Vagina (tissue), 2 donors: ENCODE measurements around the gene NUDT16L1. TPM values are rescaled to one million over a fixed set of nuclear protein-coding genes. Genes with fewer than 3 reads are reported as not detected.

Source experiments
- DNase-seq, 2 donors: peaks; one replicate each; pipeline ENCODE4 v3.0.0-alpha.2; 2017; ENCODE audit errors: extremely low spot score in 2 of 2
- H3K27ac ChIP-seq: fragments of 200-600 bp; sonication (generic); one replicate; pipeline ENCODE4 v1.5.1; 2019
- H3K27me3 ChIP-seq: fragments of 200-600 bp; sonication (generic); one replicate; pipeline ENCODE4 v1.5.1; 2019
- H3K36me3 ChIP-seq, 2 donors: fragments of 200-600 bp; sonication (generic); one replicate each; pipeline ENCODE4 v1.5.1; 2017 to 2019
- H3K4me1 ChIP-seq: fragments of 200-600 bp; sonication (generic); one replicate; pipeline ENCODE4 v1.5.1; 2019
- H3K4me3 ChIP-seq, 2 donors: fragments of 200-600 bp; sonication (generic); 1 replicate in 1 of 2; 2 replicates in 1 of 2; pipeline ENCODE4 v1.5.1; 2016 to 2019
- H3K9me3 ChIP-seq: fragments of 200-600 bp; sonication (generic); one replicate; pipeline ENCODE4 v1.5.1; 2019
- POLR2A ChIP-seq, 2 donors: fragments of 450-650 bp; IDR thresholded peaks; one replicate each; pipeline ENCODE4 v1.6.1; 2017; ENCODE audit warnings: antibody characterized with exemption in 2 of 2, mild to moderate bottlenecking in 2 of 2, moderate library complexity in 2 of 2
- POLR2AphosphoS5 ChIP-seq, 2 donors: sonication (generic); formaldehyde crosslinking; IDR thresholded peaks; one replicate each; pipeline ENCODE4 v1.9.0; 2017; ENCODE audit warnings: antibody characterized with exemption in 2 of 2, mild to moderate bottlenecking in 2 of 2, low read depth in 1 of 2; ENCODE audit not compliant: insufficient read depth in 1 of 2
- intact Hi-C: fragments of 100-400 bp; cut with DNase I; formaldehyde crosslinking; loops from one replicate; pipeline ENCODE4 v1.15.1; 2023
- total RNA-seq: library from RNA; depleted of rRNA; stranded (reverse); fragments of >200 nt; gene quantifications from one replicate; pipeline ENCODE4 v1.2.3, GENCODE V29; 2016
- TF ChIP-seq, protein P1 (sequence below), 3 experiments: fragments of 450-650 bp in 2 of 3; fragments of 200-600 bp in 1 of 3; sonication (generic) in 1 of 3; IDR thresholded peaks; one replicate each; pipeline ENCODE4 v1.5.1; 2017 to 2019; ENCODE audit warnings: antibody characterized with exemption in 3 of 3, mild to moderate bottlenecking in 2 of 3, moderate library complexity in 2 of 3

Gene NUDT16L1
- total RNA-seq, 1 donor from 2014 or later = 28.5 TPM

DNA sequence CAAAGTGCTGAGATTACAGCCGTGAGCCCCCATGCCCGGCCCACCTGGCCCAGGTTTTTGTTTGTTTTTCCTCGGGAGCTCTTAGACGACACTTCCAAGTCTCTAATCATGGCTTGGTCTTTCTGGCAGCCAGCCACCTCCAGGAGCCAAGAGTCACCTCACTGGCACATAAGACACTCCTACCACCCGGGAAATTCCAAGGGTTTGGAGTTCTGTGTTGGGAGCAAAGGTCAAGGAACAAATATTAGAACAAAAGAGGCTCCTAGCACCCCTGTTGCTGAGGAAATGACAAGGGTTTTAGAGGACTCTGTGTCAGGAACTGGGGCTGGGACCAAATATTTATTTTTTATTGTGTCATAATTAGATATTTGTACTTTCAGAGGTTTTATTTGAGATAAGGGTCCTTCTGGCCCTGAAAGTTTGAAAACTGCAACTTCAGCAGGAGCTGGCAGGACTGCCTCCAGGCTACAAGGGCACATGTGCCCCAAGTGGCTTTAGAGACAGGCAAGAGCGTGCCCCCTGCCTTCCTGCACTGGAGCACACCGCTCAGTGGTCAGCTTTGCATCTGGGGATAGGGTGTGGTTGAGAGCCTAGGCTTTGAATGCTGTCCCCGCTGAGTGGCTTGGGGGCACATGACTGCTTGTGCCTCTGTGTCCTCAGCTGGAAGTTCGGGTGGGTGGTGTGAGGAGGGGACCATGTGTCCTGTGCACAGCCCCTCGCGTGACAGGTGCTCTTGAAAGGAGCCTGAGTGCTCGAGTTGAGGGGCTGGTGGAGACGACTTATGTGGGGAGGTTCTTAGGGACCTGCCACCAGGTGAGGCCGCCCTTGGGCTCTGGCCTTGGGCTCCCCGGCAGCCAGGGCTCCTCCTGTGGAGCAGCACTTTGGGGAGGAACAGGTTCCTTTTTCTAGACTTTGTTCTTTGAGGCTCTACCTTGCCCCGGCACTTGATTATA, 39.1 kb upstream of the NUDT16L1 start:
- H3K27me3 ChIP-seq = no peaks in the 10 kb centered on the region
- H3K36me3 ChIP-seq = peaks cover 3 to 52% of the 10 kb centered on the region in 2 donors
- no peak for DNase-seq
- TF ChIP-seq POLR2A (IDR thresholded peaks at IDR 0.05) = no peak
- TF ChIP-seq, protein P1, sequence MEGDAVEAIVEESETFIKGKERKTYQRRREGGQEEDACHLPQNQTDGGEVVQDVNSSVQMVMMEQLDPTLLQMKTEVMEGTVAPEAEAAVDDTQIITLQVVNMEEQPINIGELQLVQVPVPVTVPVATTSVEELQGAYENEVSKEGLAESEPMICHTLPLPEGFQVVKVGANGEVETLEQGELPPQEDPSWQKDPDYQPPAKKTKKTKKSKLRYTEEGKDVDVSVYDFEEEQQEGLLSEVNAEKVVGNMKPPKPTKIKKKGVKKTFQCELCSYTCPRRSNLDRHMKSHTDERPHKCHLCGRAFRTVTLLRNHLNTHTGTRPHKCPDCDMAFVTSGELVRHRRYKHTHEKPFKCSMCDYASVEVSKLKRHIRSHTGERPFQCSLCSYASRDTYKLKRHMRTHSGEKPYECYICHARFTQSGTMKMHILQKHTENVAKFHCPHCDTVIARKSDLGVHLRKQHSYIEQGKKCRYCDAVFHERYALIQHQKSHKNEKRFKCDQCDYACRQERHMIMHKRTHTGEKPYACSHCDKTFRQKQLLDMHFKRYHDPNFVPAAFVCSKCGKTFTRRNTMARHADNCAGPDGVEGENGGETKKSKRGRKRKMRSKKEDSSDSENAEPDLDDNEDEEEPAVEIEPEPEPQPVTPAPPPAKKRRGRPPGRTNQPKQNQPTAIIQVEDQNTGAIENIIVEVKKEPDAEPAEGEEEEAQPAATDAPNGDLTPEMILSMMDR (IDR thresholded peaks at IDR 0.05) = no peak
- no peak for TF ChIP-seq POLR2AphosphoS5 (IDR thresholded peaks at IDR 0.05; ENCODE audit: insufficient read depth in 1 of 2, low read depth in 1 of 2)
- intact Hi-C loops = no loop called here
- peaks cover 2% of the 10 kb centered on the region for H3K4me1 ChIP-seq
- H3K9me3 ChIP-seq = no peaks in the 10 kb centered on the region
- H3K27ac ChIP-seq = no peak overlapping the region
- H3K4me3 ChIP-seq = no peak overlapping the region

GRCh38 chr16:4654964-4655590, 38.3 kb upstream of the NUDT16L1 start:
- intact Hi-C loops = no loop called here
- Histone ChIP-seq H3K4me1 (peaks cover 10% of the 10 kb centered on the region), H3K27ac (no peak overlapping the region), H3K36me3 (peaks cover 3 to 52% of the 10 kb centered on the region in 2 donors), H3K4me3 (no peak overlapping the region), H3K27me3 (no peaks in the 10 kb centered on the region), H3K9me3 (no peaks in the 10 kb centered on the region)
- no peak for DNase-seq
- TF ChIP-seq, protein P1 (IDR thresholded peaks at IDR 0.05) = no peak
- no peak for TF ChIP-seq POLR2AphosphoS5 (IDR thresholded peaks at IDR 0.05; ENCODE audit: insufficient read depth in 1 of 2, low read depth in 1 of 2)
- TF ChIP-seq POLR2A (IDR thresholded peaks at IDR 0.05) = no peak

DNA sequence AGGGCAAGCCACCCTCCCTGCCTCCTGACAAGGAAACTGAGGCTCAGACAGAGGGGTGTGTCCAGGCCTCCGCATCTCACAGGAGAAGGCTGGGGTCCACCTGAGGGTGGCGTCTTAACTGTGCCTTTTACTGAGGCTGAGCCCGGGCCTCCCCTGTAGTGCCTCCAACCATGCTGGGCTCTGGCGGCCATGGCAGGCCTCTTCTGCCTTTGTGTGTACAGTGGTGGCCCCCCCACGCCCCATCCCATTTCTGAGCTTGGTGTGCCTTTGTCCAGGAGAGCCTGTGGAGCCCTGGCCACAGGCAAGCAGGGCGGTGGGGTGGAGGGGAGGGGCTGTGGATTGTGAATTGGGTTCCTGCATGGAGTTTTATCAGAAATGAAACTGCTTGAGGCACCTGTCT, 37.6 kb upstream of the NUDT16L1 start:
- peaks cover 15% of the 10 kb centered on the region for H3K4me1 ChIP-seq
- no peak overlapping the region for H3K4me3 ChIP-seq
- H3K9me3 ChIP-seq = no peaks in the 10 kb centered on the region
- TF ChIP-seq, protein P1 (IDR thresholded peaks at IDR 0.05) = no peak
- TF ChIP-seq POLR2AphosphoS5 (IDR thresholded peaks at IDR 0.05; ENCODE audit: insufficient read depth in 1 of 2, low read depth in 1 of 2) (no peak), POLR2A (IDR thresholded peaks at IDR 0.05) (no peak)
- no peak for DNase-seq
- H3K27me3 ChIP-seq = no peaks in the 10 kb centered on the region
- no peak overlapping the region for H3K27ac ChIP-seq
- H3K36me3 ChIP-seq = peaks cover 3 to 52% of the 10 kb centered on the region in 2 donors
- intact Hi-C loops = no loop called here

- no peak for DNase-seq
- peaks cover 3 to 47% of the 10 kb centered on the region in 2 donors for H3K36me3 ChIP-seq
- no peak overlapping the region for H3K27ac ChIP-seq
- H3K4me1 ChIP-seq = peaks cover 15% of the 10 kb centered on the region
- no peak overlapping the region for H3K4me3 ChIP-seq
- H3K9me3 ChIP-seq = no peaks in the 10 kb centered on the region
- H3K27me3 ChIP-seq = no peaks in the 10 kb centered on the region
- intact Hi-C loops = no loop called here
- TF ChIP-seq POLR2AphosphoS5 (IDR thresholded peaks at IDR 0.05; ENCODE audit: insufficient read depth in 1 of 2, low read depth in 1 of 2) (no peak), POLR2A (IDR thresholded peaks at IDR 0.05) (no peak)
- TF ChIP-seq, protein P1 (IDR thresholded peaks at IDR 0.05) = no peak
Observed at GRCh38 chr16:4656221-4656620, 37.1 kb upstream of the NUDT16L1 start.
